ENCODE measurements around the gene ID3.

Gene ID3

GRCh38 chr1:23571465-23571864 lies 12.2 kb upstream of the ID3 start:
- H3K27me3 ChIP-seq (ENCODE audit: insufficient read depth, low read length): no peaks in the 10 kb centered on the region
- no peaks in the 10 kb centered on the region; the same call in none of the 2 replicates for H3F3A ChIP-seq (ENCODE audit: insufficient read depth, low read length)
- H3K4me1 ChIP-seq (ENCODE audit: insufficient read depth, low read length, severe bottlenecking): peaks cover 52% of the 10 kb centered on the region
- TF ChIP-seq, protein P1, sequence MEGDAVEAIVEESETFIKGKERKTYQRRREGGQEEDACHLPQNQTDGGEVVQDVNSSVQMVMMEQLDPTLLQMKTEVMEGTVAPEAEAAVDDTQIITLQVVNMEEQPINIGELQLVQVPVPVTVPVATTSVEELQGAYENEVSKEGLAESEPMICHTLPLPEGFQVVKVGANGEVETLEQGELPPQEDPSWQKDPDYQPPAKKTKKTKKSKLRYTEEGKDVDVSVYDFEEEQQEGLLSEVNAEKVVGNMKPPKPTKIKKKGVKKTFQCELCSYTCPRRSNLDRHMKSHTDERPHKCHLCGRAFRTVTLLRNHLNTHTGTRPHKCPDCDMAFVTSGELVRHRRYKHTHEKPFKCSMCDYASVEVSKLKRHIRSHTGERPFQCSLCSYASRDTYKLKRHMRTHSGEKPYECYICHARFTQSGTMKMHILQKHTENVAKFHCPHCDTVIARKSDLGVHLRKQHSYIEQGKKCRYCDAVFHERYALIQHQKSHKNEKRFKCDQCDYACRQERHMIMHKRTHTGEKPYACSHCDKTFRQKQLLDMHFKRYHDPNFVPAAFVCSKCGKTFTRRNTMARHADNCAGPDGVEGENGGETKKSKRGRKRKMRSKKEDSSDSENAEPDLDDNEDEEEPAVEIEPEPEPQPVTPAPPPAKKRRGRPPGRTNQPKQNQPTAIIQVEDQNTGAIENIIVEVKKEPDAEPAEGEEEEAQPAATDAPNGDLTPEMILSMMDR (IDR thresholded peaks at IDR 0.05; ENCODE audit: low read length): no peak
- TF ChIP-seq EZH2 (IDR thresholded peaks at IDR 0.05; ENCODE audit: borderline replicate concordance, low read length): no peak
- no peak overlapping the region for H3K4me3 ChIP-seq (ENCODE audit: low read depth, low read length, poor library complexity, severe bottlenecking)
- no peak overlapping the region for H3K27ac ChIP-seq (ENCODE audit: low read depth, low read length, poor library complexity, severe bottlenecking)
- no peaks in the 10 kb centered on the region for H3K9me3 ChIP-seq (ENCODE audit: low read length)
- no peak overlapping the region for H3K9ac ChIP-seq (ENCODE audit: low read length)
- H4K20me1 ChIP-seq (ENCODE audit: insufficient read depth, low read length): no peaks in the 10 kb centered on the region
- H3K4me2 ChIP-seq (ENCODE audit: low read length): no peak overlapping the region
- H3K36me3 ChIP-seq (ENCODE audit: insufficient read depth, low read length): no peaks in the 10 kb centered on the region
- no peak overlapping the region for H2AFZ ChIP-seq (ENCODE audit: low read length)
- no peaks in the 10 kb centered on the region for H3K9me2 ChIP-seq (ENCODE audit: low read depth, low read length)
- no peaks in the 10 kb centered on the region for H3K79me2 ChIP-seq (ENCODE audit: insufficient read depth, low read length)

DNA sequence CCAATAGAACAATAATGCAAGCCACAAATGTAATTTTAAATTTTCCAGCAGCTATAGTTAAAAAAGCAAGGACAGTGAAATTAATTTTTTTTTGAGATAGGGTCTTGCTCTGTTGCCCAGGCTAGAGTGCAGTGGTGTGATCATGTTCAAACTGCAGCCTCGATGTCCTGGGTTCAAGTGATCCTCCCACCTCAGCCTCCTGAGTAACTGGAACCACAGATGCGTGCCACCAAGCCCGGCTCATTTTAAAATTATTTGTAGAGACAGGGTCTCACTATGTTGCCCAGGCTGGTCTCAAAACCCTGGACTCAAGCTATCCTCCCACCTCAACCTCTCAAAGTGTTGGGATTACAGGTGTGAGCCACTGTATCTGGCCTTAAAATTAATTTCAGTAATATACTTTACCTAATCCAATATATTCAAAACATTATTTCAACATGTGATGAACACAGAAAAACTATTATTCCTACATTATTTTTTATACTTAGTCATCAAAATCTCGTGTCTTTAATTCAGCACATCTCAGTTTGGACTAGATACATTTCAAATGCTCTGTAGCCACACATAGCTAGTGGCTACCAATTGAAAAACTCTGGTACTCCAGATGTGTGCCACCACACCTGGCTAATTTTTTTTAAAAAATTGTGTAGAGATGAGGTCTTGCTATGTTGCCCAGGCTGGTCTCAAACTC lies 10.8 kb upstream of the ID3 start:
- peaks cover 39% of the 10 kb centered on the region for H3K4me1 ChIP-seq (ENCODE audit: insufficient read depth, low read length, severe bottlenecking)
- H4K20me1 ChIP-seq (ENCODE audit: insufficient read depth, low read length): no peaks in the 10 kb centered on the region
- no peak overlapping the region for H3K4me2 ChIP-seq (ENCODE audit: low read length)
- no peak overlapping the region for H3K27ac ChIP-seq (ENCODE audit: low read depth, low read length, poor library complexity, severe bottlenecking)
- H3K9me2 ChIP-seq (ENCODE audit: low read depth, low read length): no peaks in the 10 kb centered on the region
- no peaks in the 10 kb centered on the region for H3K9me3 ChIP-seq (ENCODE audit: low read length)
- H3K9ac ChIP-seq (ENCODE audit: low read length): no peak overlapping the region
- no peak overlapping the region for H2AFZ ChIP-seq (ENCODE audit: low read length)
- H3K4me3 ChIP-seq (ENCODE audit: low read depth, low read length, poor library complexity, severe bottlenecking): no peak overlapping the region
- H3F3A ChIP-seq (ENCODE audit: insufficient read depth, low read length): peaks cover 3% of the 10 kb centered on the region
- TF ChIP-seq, protein P1 (IDR thresholded peaks at IDR 0.05; ENCODE audit: low read length): no peak
- no peak for TF ChIP-seq EZH2 (IDR thresholded peaks at IDR 0.05; ENCODE audit: borderline replicate concordance, low read length)
- H3K36me3 ChIP-seq (ENCODE audit: insufficient read depth, low read length): no peaks in the 10 kb centered on the region
- H3K27me3 ChIP-seq (ENCODE audit: insufficient read depth, low read length): no peaks in the 10 kb centered on the region
- H3K79me2 ChIP-seq (ENCODE audit: insufficient read depth, low read length): no peaks in the 10 kb centered on the region

DNA sequence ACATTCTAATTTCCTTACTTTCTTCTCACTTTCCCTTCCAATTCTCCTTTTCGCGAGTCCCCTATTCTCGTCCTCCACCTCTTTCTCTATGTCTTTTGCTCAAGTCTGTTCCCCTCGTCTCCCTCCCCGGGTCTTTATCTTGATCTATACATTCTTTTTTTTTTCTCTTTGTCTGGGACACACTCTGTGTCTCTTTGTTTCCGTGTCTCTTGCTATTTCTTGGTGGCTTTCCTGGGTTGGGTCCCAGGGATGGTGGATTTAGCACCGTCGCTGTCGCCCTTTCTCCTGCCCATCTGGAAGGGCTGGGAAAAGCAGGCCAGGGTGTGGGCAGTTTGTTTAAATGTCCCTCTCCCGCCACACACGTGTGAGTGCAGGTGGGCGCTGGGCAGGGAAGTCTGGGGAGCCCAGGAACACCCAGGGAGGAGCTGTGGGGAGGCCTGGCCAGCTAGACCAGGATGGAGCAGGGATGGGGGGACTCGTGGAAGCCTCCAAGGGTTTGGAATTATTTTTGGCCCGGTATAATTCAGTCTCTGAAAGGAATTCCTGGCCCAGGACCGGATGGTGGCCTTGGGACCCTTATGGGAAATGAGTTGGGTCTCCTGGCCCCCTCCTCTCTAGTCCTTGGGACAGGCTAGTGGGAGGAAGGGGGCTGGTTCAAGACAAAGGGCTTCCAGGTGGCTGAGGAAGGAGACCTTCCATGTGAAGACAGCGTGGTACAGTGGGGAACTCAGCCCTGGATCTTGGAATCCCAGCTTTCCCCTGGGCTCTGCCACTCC lies 9.5 kb upstream of the ID3 start:
- Histone ChIP-seq H3K9ac (ENCODE audit: low read length) (peak overlapping the region; percentile 62), H3K9me3 (ENCODE audit: low read length) (no peaks in the 10 kb centered on the region), H4K20me1 (ENCODE audit: insufficient read depth, low read length) (no peaks in the 10 kb centered on the region), H3K4me1 (ENCODE audit: insufficient read depth, low read length, severe bottlenecking) (peaks cover 26% of the 10 kb centered on the region), H3K9me2 (ENCODE audit: low read depth, low read length) (no peaks in the 10 kb centered on the region), H3F3A (ENCODE audit: insufficient read depth, low read length) (peaks cover 3% of the 10 kb centered on the region; the same call in 1 of the 2 replicates), H3K27me3 (ENCODE audit: insufficient read depth, low read length) (no peaks in the 10 kb centered on the region), H3K79me2 (ENCODE audit: insufficient read depth, low read length) (no peaks in the 10 kb centered on the region), H3K4me2 (ENCODE audit: low read length) (peak overlapping the region; percentile 83), H3K4me3 (ENCODE audit: low read depth, low read length, poor library complexity, severe bottlenecking) (peak overlapping the region; percentile 58), H3K36me3 (ENCODE audit: insufficient read depth, low read length) (no peaks in the 10 kb centered on the region), H2AFZ (ENCODE audit: low read length) (no peak overlapping the region), H3K27ac (ENCODE audit: low read depth, low read length, poor library complexity, severe bottlenecking) (no peak overlapping the region)
- TF ChIP-seq, protein P1 (IDR thresholded peaks at IDR 0.05; ENCODE audit: low read length): no peak
- no peak for TF ChIP-seq EZH2 (IDR thresholded peaks at IDR 0.05; ENCODE audit: borderline replicate concordance, low read length)
